Panc1 (cell line): ENCODE measurements around the gene PPDPF. TPM values are rescaled to one million over a fixed set of nuclear protein-coding genes. Genes with fewer than 3 reads are reported as not detected.

ENCODE experiments used
- ATAC-seq: fragments of 200-7000 bp; cut with Tn5 transposase; 2 replicates; pipeline ENCODE4 v1.9.1; 2020; ENCODE audit warnings: mild to moderate bottlenecking, moderate library complexity
- BruUV-seq: library from RNA; stranded (reverse); fragments of 400-500 nt; replicated peaks from 2 replicates; lab custom pipeline; 2021; lab: Mats Ljungman, UMichigan
- CTCF ChIA-PET: fragments of 300-600 bp; sonication (Branson Sonifier 250); formaldehyde crosslinking; loops from one replicate; lab custom pipeline; 2022; ENCODE audit warnings: antibody characterized with exemption; lab: Charles Lee
- POLR2A ChIA-PET: fragments of 300-600 bp; sonication (Branson Sonifier 250); formaldehyde crosslinking; loops from one replicate; lab custom pipeline; 2022; ENCODE audit warnings: antibody characterized with exemption; lab: Charles Lee
- DNase-seq: peaks from one replicate; pipeline ENCODE4 v3.0.0-alpha.2; 2010; ENCODE audit warnings: low read depth, low spot score
- H3K27ac ChIP-seq: 2 replicates; pipeline ENCODE4 v1.5.1; 2011; ENCODE audit warnings: mild to moderate bottlenecking, low read length, inconsistent platforms
- H3K27me3 ChIP-seq: fragments of 200-500 bp; sonication (Bioruptor generic); 2 replicates; pipeline ENCODE4 v1.6.0; 2014; ENCODE audit warnings: low read length, inconsistent platforms; ENCODE audit not compliant: control insufficient read depth, insufficient read depth
- H3K36me3 ChIP-seq: fragments of 200-500 bp; sonication (Bioruptor generic); 2 replicates; pipeline ENCODE4 v1.5.1; 2014; ENCODE audit warnings: inconsistent platforms, mild to moderate bottlenecking, low read length, moderate library complexity; ENCODE audit not compliant: control insufficient read depth, insufficient read depth
- H3K4me1 ChIP-seq: 2 replicates; pipeline ENCODE4 v1.5.1; 2011; ENCODE audit warnings: inconsistent platforms, mild to moderate bottlenecking, low read length, moderate library complexity; ENCODE audit not compliant: control insufficient read depth, insufficient read depth
- H3K4me3 ChIP-seq, 2 experiments: 2 replicates each; pipeline ENCODE4 v1.5.1; 2011 to 2012; ENCODE audit warnings: low read depth in 2 of 2, low read length in 2 of 2, mild to moderate bottlenecking in 2 of 2, inconsistent platforms in 1 of 2, moderate library complexity in 1 of 2
- H3K9me3 ChIP-seq: fragments of 200-500 bp; sonication (Bioruptor generic); 2 replicates; pipeline ENCODE4 v1.5.1; 2014; ENCODE audit warnings: low read depth, mild to moderate bottlenecking, inconsistent platforms, low read length, moderate library complexity; ENCODE audit not compliant: control insufficient read depth, insufficient read depth
- POLR2AphosphoS5 ChIP-seq: IDR thresholded peaks from 2 replicates; pipeline ENCODE4 v1.6.1; 2012; ENCODE audit warnings: mild to moderate bottlenecking, low read depth, low read length, moderate library complexity
- SIN3A ChIP-seq: IDR thresholded peaks from 2 replicates; pipeline ENCODE4 v1.6.1; 2012; ENCODE audit warnings: low read depth, mild to moderate bottlenecking, low read length, moderate library complexity, borderline replicate concordance; ENCODE audit not compliant: insufficient read depth
- TCF7L2 ChIP-seq: IDR thresholded peaks from 2 replicates; pipeline ENCODE4 v1.6.1; 2011; ENCODE audit warnings: mild to moderate bottlenecking, low read depth, low read length, inconsistent platforms
- in situ Hi-C: cut with HindIII; loops from 2 replicates; pipeline ENCODE4 v1.10.0; 2016; ENCODE audit warnings: low sequenced_read_pairs, low pct_unique_long_range_greater_than_20kb
- intact Hi-C: fragments of 100-400 bp; cut with micrococcal nuclease; formaldehyde crosslinking; loops from one replicate; pipeline ENCODE4 v1.10.0; 2022; ENCODE audit not compliant: unreplicated experiment
- total RNA-seq: library from RNA; stranded (reverse); gene quantifications from one replicate; pipeline ENCODE4 v1.2.1, GENCODE V29; 2021; ENCODE audit not compliant: unreplicated experiment
- TF ChIP-seq, protein P1 (sequence below), 2 experiments: IDR thresholded peaks; 2 replicates each; pipeline ENCODE4 v1.6.1; 2011 to 2012; ENCODE audit warnings: low read depth in 2 of 2, control low read depth in 1 of 2, low read length in 1 of 2, mild to moderate bottlenecking in 1 of 2, moderate library complexity in 1 of 2; ENCODE audit not compliant: insufficient read depth in 1 of 2
- TF ChIP-seq, protein P2 (sequence below): fragments of 450-650 bp; IDR thresholded peaks from 2 replicates; pipeline ENCODE4 v1.5.1; 2017; ENCODE audit warnings: mild to moderate bottlenecking

PPDPF gene
- total RNA-seq, 1 experiment from 2014 or later: 241 TPM

DNA sequence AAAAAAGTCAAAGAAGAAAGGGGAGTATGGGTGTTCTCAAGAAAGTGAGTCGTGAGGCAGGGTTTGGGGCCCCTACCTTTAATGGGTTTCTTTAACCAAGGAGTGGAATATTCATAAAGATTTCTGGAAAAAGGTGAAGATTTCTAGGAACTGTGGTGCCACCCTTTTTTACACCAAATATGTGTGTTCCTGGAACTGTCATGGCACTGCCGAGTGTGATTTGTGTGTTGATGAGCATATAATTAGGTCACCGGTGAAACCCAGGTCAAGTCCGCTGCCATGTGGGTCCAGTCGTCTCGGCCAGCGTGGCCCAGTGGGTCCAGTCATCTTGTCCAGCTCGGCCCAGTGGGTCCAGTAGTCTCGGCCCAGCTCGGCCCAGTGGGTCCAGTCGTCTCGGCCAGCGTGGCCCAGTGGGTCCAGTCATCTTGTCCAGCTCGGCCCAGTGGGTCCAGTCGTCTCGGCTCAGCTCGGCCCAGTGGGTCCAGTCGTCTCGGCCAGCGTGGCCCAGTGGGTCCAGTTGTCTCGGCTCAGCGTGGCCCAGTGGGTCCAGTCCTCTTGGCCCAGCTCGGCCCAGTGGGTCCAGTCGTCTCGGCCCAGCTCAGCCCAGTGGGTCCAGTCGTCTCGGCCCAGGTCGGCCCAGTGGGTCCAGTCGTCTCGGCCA, 13.4 kb upstream of the PPDPF start:
- in situ Hi-C loops (no loop called here), intact Hi-C loops (no loop called here)
- Histone ChIP-seq H3K4me3 (no peak overlapping the region), H3K9me3 (no peaks in the 10 kb centered on the region), H3K4me1 (peaks cover under 1% of the 10 kb centered on the region; the same call in 1 of the 2 replicates), H3K36me3 (no peaks in the 10 kb centered on the region), H3K27me3 (no peaks in the 10 kb centered on the region), H3K27ac (no peak overlapping the region)
- POLR2A ChIA-PET: no interaction called here
- CTCF ChIA-PET: no interaction called here
- no peak for ATAC-seq
- TF ChIP-seq TCF7L2: no peak
- TF ChIP-seq, protein P1, sequence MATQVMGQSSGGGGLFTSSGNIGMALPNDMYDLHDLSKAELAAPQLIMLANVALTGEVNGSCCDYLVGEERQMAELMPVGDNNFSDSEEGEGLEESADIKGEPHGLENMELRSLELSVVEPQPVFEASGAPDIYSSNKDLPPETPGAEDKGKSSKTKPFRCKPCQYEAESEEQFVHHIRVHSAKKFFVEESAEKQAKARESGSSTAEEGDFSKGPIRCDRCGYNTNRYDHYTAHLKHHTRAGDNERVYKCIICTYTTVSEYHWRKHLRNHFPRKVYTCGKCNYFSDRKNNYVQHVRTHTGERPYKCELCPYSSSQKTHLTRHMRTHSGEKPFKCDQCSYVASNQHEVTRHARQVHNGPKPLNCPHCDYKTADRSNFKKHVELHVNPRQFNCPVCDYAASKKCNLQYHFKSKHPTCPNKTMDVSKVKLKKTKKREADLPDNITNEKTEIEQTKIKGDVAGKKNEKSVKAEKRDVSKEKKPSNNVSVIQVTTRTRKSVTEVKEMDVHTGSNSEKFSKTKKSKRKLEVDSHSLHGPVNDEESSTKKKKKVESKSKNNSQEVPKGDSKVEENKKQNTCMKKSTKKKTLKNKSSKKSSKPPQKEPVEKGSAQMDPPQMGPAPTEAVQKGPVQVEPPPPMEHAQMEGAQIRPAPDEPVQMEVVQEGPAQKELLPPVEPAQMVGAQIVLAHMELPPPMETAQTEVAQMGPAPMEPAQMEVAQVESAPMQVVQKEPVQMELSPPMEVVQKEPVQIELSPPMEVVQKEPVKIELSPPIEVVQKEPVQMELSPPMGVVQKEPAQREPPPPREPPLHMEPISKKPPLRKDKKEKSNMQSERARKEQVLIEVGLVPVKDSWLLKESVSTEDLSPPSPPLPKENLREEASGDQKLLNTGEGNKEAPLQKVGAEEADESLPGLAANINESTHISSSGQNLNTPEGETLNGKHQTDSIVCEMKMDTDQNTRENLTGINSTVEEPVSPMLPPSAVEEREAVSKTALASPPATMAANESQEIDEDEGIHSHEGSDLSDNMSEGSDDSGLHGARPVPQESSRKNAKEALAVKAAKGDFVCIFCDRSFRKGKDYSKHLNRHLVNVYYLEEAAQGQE (IDR thresholded peaks at IDR 0.05; ENCODE audit: insufficient read depth in 1 of 2, low read depth in 2 of 2, low read length in 1 of 2): no peak
- TF ChIP-seq, protein P2, sequence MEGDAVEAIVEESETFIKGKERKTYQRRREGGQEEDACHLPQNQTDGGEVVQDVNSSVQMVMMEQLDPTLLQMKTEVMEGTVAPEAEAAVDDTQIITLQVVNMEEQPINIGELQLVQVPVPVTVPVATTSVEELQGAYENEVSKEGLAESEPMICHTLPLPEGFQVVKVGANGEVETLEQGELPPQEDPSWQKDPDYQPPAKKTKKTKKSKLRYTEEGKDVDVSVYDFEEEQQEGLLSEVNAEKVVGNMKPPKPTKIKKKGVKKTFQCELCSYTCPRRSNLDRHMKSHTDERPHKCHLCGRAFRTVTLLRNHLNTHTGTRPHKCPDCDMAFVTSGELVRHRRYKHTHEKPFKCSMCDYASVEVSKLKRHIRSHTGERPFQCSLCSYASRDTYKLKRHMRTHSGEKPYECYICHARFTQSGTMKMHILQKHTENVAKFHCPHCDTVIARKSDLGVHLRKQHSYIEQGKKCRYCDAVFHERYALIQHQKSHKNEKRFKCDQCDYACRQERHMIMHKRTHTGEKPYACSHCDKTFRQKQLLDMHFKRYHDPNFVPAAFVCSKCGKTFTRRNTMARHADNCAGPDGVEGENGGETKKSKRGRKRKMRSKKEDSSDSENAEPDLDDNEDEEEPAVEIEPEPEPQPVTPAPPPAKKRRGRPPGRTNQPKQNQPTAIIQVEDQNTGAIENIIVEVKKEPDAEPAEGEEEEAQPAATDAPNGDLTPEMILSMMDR: no peak
- no peak for TF ChIP-seq POLR2AphosphoS5
- no peak for TF ChIP-seq SIN3A
- BruUV-seq: no TSS peak
- DNase-seq: no peak

DNA sequence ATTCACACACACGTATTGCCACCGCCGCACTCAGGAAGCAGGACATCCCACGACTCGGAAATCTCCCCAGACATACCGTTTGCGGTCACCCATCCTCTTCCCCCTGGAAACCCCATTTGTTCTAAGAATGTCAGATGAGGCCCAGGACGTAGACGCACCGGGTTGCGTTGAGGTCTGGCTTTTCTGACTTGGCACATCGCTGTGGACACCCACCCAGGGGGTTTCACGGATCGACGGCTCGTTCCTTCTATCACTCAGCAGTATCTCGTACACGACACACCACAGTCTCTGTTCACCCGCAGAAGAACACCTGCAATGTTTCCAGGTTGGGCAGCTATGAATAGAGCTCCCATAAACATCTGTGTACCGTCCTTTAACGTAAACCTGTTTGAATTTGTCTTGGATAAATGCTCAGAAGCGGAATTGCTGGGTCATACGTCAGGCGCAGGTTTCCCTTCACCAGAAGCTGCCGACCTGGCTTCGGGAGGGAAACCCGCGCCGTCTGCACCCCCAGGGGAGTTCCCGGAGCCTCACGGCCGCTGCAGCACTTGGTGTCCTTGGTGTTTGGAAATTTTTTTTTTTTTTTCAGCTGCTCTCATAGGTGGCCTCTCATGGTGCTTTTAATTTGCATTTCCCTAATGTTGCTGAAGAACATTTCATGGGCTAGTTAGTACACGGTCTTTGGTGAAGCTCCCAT, 12.3 kb upstream of the PPDPF start:
- TF ChIP-seq TCF7L2: no peak
- no peak for TF ChIP-seq SIN3A
- TF ChIP-seq, protein P1 (IDR thresholded peaks at IDR 0.05; ENCODE audit: insufficient read depth in 1 of 2, low read depth in 2 of 2, low read length in 1 of 2): no peak
- TF ChIP-seq, protein P2: no peak
- TF ChIP-seq POLR2AphosphoS5: no peak
- BruUV-seq: no TSS peak
- H3K27me3 ChIP-seq: no peaks in the 10 kb centered on the region
- intact Hi-C loops (no loop called here), in situ Hi-C loops (no loop called here)
- no peaks in the 10 kb centered on the region for H3K36me3 ChIP-seq
- ATAC-seq (no peak), DNase-seq (no peak)
- H3K4me1 ChIP-seq: no peaks in the 10 kb centered on the region
- ChIA-PET CTCF (no interaction called here), POLR2A (interaction anchor here (0.6 kb wide), 1 partner anchor 472 kb away, joined by 4 read pairs; no protein-coding TSS in a partner anchor)
- H3K27ac ChIP-seq: no peak overlapping the region
- H3K9me3 ChIP-seq: no peaks in the 10 kb centered on the region
- no peak overlapping the region for H3K4me3 ChIP-seq
